Measurements from ENCODE around the gene GPR39. TPM values are rescaled to one million over a fixed set of nuclear protein-coding genes. Genes with fewer than 3 reads are reported as not detected.

Gene GPR39
- polyA plus RNA-seq, 1 donor from 2014 or later = 1.1 TPM

GRCh38 chr2:132595693-132596092 is 179.1 kb downstream of the GPR39 start:
- no peak overlapping the region for H3K9ac ChIP-seq (ENCODE audit: low read length)

GRCh38 chr2:132597166-132597565 is 180.6 kb downstream of the GPR39 start:
- no peak overlapping the region for H3K27ac ChIP-seq (ENCODE audit: low read length)
- TF ChIP-seq POLR2AphosphoS5 (IDR thresholded peaks at IDR 0.05) (no peak), CTCF (IDR thresholded peaks at IDR 0.05; ENCODE audit: poor library complexity, severe bottlenecking) (no peak), MXI1 (conservative IDR thresholded peaks at IDR 0.05; ENCODE audit: poor library complexity, severe bottlenecking) (no peak), REST (IDR thresholded peaks at IDR 0.05; ENCODE audit: borderline replicate concordance) (no peak), TAF1 (IDR thresholded peaks at IDR 0.05; ENCODE audit: low read depth) (no peak), EP300 (conservative IDR thresholded peaks at IDR 0.05; ENCODE audit: poor library complexity, severe bottlenecking) (no peak), RAD21 (conservative IDR thresholded peaks at IDR 0.05) (no peak)

More at GRCh38 chr2:132595693-132596092, 179.1 kb downstream of the GPR39 start:
- Histone ChIP-seq H3K4me3 (ENCODE audit: low read length) (no peak overlapping the region), H3K79me2 (replicated peaks; ENCODE audit: insufficient read depth, low read length) (no peaks in the 10 kb centered on the region), H3K27me3 (ENCODE audit: insufficient read depth, low read depth, low read length) (no peaks in the 10 kb centered on the region), H3K4me2 (ENCODE audit: low read length) (no peak overlapping the region), H4K20me1 (ENCODE audit: insufficient read depth) (no peaks in the 10 kb centered on the region), H3F3A (ENCODE audit: insufficient read depth, low read length, poor library complexity, severe bottlenecking) (no peaks in the 10 kb centered on the region), H2AFZ (ENCODE audit: low read depth, low read length) (no peak overlapping the region), H3K27ac (ENCODE audit: low read length) (no peak overlapping the region), H3K9me3 (ENCODE audit: low read length) (no peaks in the 10 kb centered on the region), H3K9me2 (ENCODE audit: insufficient read depth, low read length) (no peaks in the 10 kb centered on the region), H3K36me3 (ENCODE audit: insufficient read depth, low read length) (no peaks in the 10 kb centered on the region)
- TF ChIP-seq CTCF (IDR thresholded peaks at IDR 0.05; ENCODE audit: poor library complexity, severe bottlenecking) = no peak
- no peak for TF ChIP-seq SMC3 (conservative IDR thresholded peaks at IDR 0.05; ENCODE audit: poor library complexity)
- no peak for TF ChIP-seq MXI1 (conservative IDR thresholded peaks at IDR 0.05; ENCODE audit: poor library complexity, severe bottlenecking)
- TF ChIP-seq RAD21 (conservative IDR thresholded peaks at IDR 0.05) = no peak
- TF ChIP-seq POLR2AphosphoS5 (IDR thresholded peaks at IDR 0.05) = no peak
- no peak for TF ChIP-seq EZH2 (IDR thresholded peaks at IDR 0.05; ENCODE audit: borderline replicate concordance, insufficient read depth, low read length, poor library complexity, severe bottlenecking)
- TF ChIP-seq TAF1 (IDR thresholded peaks at IDR 0.05; ENCODE audit: low read depth) = no peak
- TF ChIP-seq EP300 (conservative IDR thresholded peaks at IDR 0.05; ENCODE audit: poor library complexity, severe bottlenecking) = no peak
- no peak for TF ChIP-seq REST (IDR thresholded peaks at IDR 0.05; ENCODE audit: borderline replicate concordance)

More at GRCh38 chr2:132597166-132597565, 180.6 kb downstream of the GPR39 start:
- Histone ChIP-seq H3F3A (ENCODE audit: insufficient read depth, low read length, poor library complexity, severe bottlenecking) (no peaks in the 10 kb centered on the region), H3K9me2 (ENCODE audit: insufficient read depth, low read length) (no peaks in the 10 kb centered on the region), H3K9me3 (ENCODE audit: low read length) (no peaks in the 10 kb centered on the region), H3K4me3 (ENCODE audit: low read length) (no peak overlapping the region), H3K9ac (ENCODE audit: low read length) (no peak overlapping the region), H3K27me3 (ENCODE audit: insufficient read depth, low read depth, low read length) (no peaks in the 10 kb centered on the region), H3K36me3 (ENCODE audit: insufficient read depth, low read length) (no peaks in the 10 kb centered on the region), H3K4me2 (ENCODE audit: low read length) (no peak overlapping the region), H2AFZ (ENCODE audit: low read depth, low read length) (no peak overlapping the region), H3K79me2 (replicated peaks; ENCODE audit: insufficient read depth, low read length) (no peaks in the 10 kb centered on the region), H4K20me1 (ENCODE audit: insufficient read depth) (no peaks in the 10 kb centered on the region)
